Esophagus muscularis mucosa (tissue), 4 donors: ENCODE measurements around the gene FTH1. TPM values are rescaled to one million over a fixed set of nuclear protein-coding genes. Genes with fewer than 3 reads are reported as not detected.

Source experiments
- DNase-seq: peaks from one replicate; pipeline ENCODE4 v3.0.0-alpha.2; 2017; ENCODE audit errors: extremely low spot score
- H3K27ac ChIP-seq, 4 donors: fragments of 200-600 bp; sonication (generic); replicated peaks in 1 of 4; 1 replicate in 3 of 4; 2 replicates in 1 of 4; pipeline ENCODE4 v1.5.1; 2016 to 2019; ENCODE audit warnings: mild to moderate bottlenecking in 1 of 4
- H3K27me3 ChIP-seq, 4 donors: fragments of 200-600 bp; sonication (generic); one replicate each; pipeline versions ENCODE4 v1.5.1 to v1.6.0; 2016 to 2019
- H3K36me3 ChIP-seq, 4 donors: fragments of 200-600 bp; sonication (generic); one replicate each; pipeline ENCODE4 v1.5.1; 2016 to 2019
- H3K4me1 ChIP-seq, 4 donors: fragments of 200-600 bp; sonication (generic); one replicate each; pipeline ENCODE4 v1.5.1; 2016 to 2019
- H3K4me3 ChIP-seq, 4 donors: fragments of 200-600 bp; sonication (generic); 1 replicate in 2 of 4; 2 replicates in 2 of 4; pipeline ENCODE4 v1.5.1; 2016 to 2019; ENCODE audit warnings: mild to moderate bottlenecking in 4 of 4, moderate library complexity in 1 of 4
- H3K9me3 ChIP-seq, 4 donors: fragments of 200-600 bp; sonication (generic); 1 replicate in 3 of 4; 2 replicates in 1 of 4; pipeline ENCODE4 v1.5.1; 2016 to 2019
- EP300 ChIP-seq: sonication (generic); formaldehyde crosslinking; IDR thresholded peaks from one replicate; pipeline ENCODE4 v1.6.1; 2017; ENCODE audit warnings: antibody characterized with exemption
- POLR2A ChIP-seq: fragments of 450-650 bp; IDR thresholded peaks from one replicate; pipeline ENCODE4 v1.6.1; 2017; ENCODE audit warnings: antibody characterized with exemption, moderate library complexity, mild to moderate bottlenecking, low read depth
- POLR2AphosphoS5 ChIP-seq, 2 donors: sonication (generic); formaldehyde crosslinking; IDR thresholded peaks; one replicate each; pipeline ENCODE4 v1.6.1; 2017; ENCODE audit warnings: antibody characterized with exemption in 2 of 2
- WGBS: methylation state at CpG from one replicate; pipeline ENCODE4 v1.1.5; 2018; 5-methylcytosine and 5-hydroxymethylcytosine counted together
- intact Hi-C: fragments of 100-400 bp; cut with DNase I; formaldehyde crosslinking; loops from one replicate; pipeline ENCODE4 v1.15.1; 2023
- total RNA-seq, 4 donors: library from RNA; depleted of rRNA; stranded (reverse); fragments of >200 nt; gene quantifications; one replicate each; pipeline versions ENCODE4 v1.1.0 to v1.2.1, GENCODE V29; 2016
- TF ChIP-seq, protein P1 (sequence below), 3 experiments: fragments of 200-600 bp in 2 of 3; fragments of 450-650 bp in 1 of 3; sonication (generic) in 2 of 3; IDR thresholded peaks; one replicate each; pipeline ENCODE4 v1.5.1; 2017 to 2019; ENCODE audit warnings: antibody characterized with exemption in 3 of 3, mild to moderate bottlenecking in 2 of 3, moderate library complexity in 1 of 3

FTH1 gene
- total RNA-seq, 4 donors from 2014 or later = 1,795 to 3,027 (median 2,719) TPM

DNA sequence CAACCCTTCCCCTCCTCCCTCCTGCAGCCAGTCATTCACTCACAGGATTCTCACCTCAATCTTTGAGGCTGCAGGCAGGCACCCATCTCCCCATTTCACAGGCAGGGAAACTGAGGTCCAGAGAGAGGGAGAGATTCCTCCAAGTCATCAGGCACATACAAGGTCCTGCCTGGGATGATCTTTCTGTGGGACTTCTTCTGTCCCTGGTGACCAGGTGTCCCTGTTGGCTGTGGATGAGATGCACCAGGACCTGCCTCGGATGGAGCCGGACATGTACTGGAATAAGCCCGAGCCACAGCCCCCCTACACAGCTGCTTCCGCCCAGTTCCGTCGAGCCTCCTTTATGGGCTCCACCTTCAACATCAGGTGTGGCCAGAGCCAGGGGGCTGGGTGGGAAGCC lies 7.8 kb downstream of the FTH1 start:
- peak overlapping the region in 1 of 4 donors; percentile 100 for H3K27ac ChIP-seq

DNA sequence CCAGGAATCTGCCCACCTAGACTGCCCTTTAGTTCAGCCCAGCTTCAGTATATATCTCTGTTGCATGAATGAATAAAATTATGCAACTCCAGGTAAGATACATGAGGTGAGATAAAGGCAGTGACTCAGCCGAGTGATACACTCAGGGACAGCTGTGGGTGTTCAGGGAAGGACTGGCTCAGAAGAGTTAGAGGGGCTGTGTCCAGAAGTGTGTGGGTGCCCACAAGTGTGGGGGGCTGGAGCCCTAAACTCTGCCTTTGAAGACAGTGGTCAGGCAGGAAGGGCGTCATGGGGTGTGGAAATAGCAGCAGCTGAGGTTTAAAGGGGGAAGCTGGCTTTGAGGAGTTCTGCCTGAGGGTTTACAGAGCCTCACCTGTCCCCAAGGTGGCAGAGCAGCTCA lies 8.3 kb downstream of the FTH1 start:
- Histone ChIP-seq H3K9me3 (no peaks in the 10 kb centered on the region), H3K4me1 (peaks cover 50 to 69% (median 57%) of the 10 kb centered on the region in 4 donors), H3K27me3 (peaks cover 0 to 17% (median 0%) of the 10 kb centered on the region in 4 donors), H3K4me3 (no peak overlapping the region), H3K36me3 (peaks cover 6 to 54% (median 22%) of the 10 kb centered on the region in 4 donors), H3K27ac (no peak overlapping the region)
- WGBS = 41% methylated on average over 2 of the region's 2 CpGs
- intact Hi-C loops = no loop called here
- no peak for TF ChIP-seq EP300
- no peak for DNase-seq

More for the DNA sequence above, 7.8 kb downstream of the FTH1 start:
- WGBS = 92% methylated on average over 4 of the region's 6 CpGs
- no peak for TF ChIP-seq EP300
- TF ChIP-seq, protein P1, sequence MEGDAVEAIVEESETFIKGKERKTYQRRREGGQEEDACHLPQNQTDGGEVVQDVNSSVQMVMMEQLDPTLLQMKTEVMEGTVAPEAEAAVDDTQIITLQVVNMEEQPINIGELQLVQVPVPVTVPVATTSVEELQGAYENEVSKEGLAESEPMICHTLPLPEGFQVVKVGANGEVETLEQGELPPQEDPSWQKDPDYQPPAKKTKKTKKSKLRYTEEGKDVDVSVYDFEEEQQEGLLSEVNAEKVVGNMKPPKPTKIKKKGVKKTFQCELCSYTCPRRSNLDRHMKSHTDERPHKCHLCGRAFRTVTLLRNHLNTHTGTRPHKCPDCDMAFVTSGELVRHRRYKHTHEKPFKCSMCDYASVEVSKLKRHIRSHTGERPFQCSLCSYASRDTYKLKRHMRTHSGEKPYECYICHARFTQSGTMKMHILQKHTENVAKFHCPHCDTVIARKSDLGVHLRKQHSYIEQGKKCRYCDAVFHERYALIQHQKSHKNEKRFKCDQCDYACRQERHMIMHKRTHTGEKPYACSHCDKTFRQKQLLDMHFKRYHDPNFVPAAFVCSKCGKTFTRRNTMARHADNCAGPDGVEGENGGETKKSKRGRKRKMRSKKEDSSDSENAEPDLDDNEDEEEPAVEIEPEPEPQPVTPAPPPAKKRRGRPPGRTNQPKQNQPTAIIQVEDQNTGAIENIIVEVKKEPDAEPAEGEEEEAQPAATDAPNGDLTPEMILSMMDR (IDR thresholded peaks at IDR 0.05) = no peak
- no peak for TF ChIP-seq POLR2AphosphoS5 (IDR thresholded peaks at IDR 0.05)
- TF ChIP-seq POLR2A = no peak
- intact Hi-C loops = no loop called here
- DNase-seq = no peak
- H3K4me3 ChIP-seq = no peak overlapping the region
- H3K4me1 ChIP-seq = peaks cover 50 to 69% (median 59%) of the 10 kb centered on the region in 4 donors
- H3K27me3 ChIP-seq = peaks cover 0 to 12% (median 0%) of the 10 kb centered on the region in 4 donors
- H3K36me3 ChIP-seq = peaks cover 11 to 60% (median 27%) of the 10 kb centered on the region in 4 donors
- H3K9me3 ChIP-seq = no peaks in the 10 kb centered on the region

DNA sequence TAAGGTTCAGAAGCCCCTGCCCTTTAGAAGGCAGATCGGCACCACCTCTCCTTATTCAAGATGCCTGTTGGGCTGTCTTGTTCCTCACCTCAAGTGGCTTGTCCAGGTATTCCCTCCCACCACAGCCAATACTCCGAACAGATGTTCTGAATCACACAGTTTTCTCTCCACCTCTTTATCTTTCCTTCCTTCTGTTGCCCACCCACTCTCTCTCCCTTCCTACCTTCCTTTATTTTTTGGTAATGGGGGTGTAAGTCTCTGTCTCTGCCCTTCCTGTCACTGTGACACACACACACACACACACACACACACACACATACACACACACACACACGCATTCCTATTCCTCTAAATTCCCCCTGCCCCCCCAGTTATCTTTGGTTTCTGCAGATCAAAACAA lies 8.8 kb downstream of the FTH1 start:
- no peak for TF ChIP-seq EP300
- no peak for TF ChIP-seq POLR2A
- TF ChIP-seq, protein P1 (IDR thresholded peaks at IDR 0.05) = no peak
- no peak for TF ChIP-seq POLR2AphosphoS5 (IDR thresholded peaks at IDR 0.05)
- Histone ChIP-seq H3K9me3 (no peaks in the 10 kb centered on the region), H3K4me1 (peaks cover 45 to 65% (median 52%) of the 10 kb centered on the region in 4 donors), H3K4me3 (no peak overlapping the region), H3K27me3 (peaks cover 0 to 22% (median 0%) of the 10 kb centered on the region in 4 donors), H3K36me3 (peaks cover under 1 to 49% (median 17%) of the 10 kb centered on the region in 4 donors), H3K27ac (no peak overlapping the region)
- DNase-seq = no peak
- intact Hi-C loops = no loop called here
- WGBS = 67% methylated on average over 3 of the region's 3 CpGs

DNA sequence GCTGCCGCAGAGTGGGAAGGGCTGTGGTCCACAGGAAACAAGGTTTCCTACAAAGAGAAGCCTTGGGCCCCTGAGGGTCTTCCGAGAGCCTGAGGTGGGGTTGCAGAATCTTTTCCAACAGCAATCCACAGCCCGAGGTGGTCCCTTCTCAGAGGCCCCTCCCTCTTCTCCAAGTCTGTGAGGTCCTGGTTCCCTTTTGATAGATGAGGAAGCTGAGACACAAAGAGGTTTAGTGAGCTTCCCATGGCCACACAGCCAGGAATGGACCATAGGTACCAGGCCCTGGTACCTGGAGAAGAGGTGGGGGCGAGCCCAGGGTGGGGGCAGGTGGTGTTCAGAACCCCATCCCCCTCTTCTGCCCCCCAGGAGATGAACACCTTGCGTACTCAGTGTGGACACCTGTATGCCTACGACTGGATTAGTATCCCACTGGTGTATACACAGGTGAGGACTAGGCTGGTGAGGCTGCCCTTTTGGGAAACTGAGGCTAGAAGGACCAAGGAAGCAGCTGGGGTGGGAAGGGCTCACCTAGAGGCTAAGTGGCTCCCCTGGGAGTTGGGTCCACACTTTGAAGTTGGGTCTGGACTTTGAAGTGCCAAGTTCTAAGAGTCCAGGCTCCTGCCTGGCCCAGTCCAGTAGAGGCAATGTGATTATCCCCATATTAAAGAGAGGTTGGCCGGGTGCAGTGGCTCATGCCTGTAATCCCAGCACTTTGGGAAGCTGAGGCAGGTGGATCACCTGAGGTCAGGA lies 10.2 kb downstream of the FTH1 start:
- Histone ChIP-seq H3K27ac (no peak overlapping the region), H3K9me3 (no peaks in the 10 kb centered on the region), H3K27me3 (peaks cover 0 to 27% (median 0%) of the 10 kb centered on the region in 4 donors), H3K4me1 (peaks cover 31 to 51% (median 38%) of the 10 kb centered on the region in 4 donors), H3K4me3 (no peak overlapping the region), H3K36me3 (peaks cover 0 to 35% (median 5%) of the 10 kb centered on the region in 4 donors)
- intact Hi-C loops = no loop called here
- WGBS = 91% methylated on average over 7 of the region's 7 CpGs
- no peak for DNase-seq
- TF ChIP-seq, protein P1 (IDR thresholded peaks at IDR 0.05) = no peak
- TF ChIP-seq POLR2AphosphoS5 (IDR thresholded peaks at IDR 0.05) (no peak), POLR2A (no peak), EP300 (no peak)

DNA sequence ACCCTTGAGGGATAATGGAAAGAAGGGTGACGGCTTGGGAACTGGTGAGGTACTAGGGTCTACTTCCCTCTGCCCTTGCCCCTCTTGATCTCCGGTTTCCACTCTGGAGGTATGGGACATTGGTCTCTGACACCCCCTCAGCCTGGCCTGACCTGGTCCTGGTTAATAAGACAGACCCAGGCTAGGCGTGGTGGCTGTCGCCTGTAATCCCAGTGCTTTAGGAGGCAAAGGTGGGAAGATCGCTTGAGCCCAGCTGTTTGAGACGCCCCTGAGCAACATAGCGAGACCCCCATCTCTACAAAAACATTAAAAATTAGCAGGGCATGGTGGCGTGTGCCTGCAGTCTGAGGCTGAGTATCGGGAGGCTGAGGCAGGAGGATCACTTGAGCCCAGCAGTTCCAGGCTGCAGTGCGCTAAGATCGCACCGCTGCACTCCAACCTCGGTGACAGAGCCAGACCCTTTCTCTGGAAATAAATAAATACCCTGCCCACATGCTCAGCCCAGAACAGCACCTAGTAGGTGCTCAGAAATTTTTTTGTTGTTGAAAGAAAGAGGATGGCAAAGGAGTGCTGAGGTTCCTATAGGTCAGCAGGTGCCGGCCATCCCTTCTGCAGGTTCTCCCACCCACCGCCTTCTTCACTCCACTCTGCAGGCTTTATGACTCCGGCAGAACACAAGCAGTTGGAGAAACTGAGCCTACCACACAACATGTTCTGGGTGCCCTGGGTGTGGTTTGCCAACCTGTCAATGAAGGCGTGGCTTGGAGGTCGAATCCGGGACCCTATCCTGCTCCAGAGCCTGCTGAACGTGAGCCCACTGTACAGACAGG lies 11.0 kb downstream of the FTH1 start:
- no peak for DNase-seq
- Histone ChIP-seq H3K9me3 (no peaks in the 10 kb centered on the region), H3K27ac (peak overlapping the region; percentile 69 to 81 (median 76)), H3K4me1 (peaks cover 25 to 43% (median 30%) of the 10 kb centered on the region in 4 donors), H3K36me3 (peaks cover 0 to 29% (median 5%) of the 10 kb centered on the region in 4 donors), H3K4me3 (peak overlapping the region; percentile 49 to 64 (median 52)), H3K27me3 (peaks cover 0 to 35% (median 0%) of the 10 kb centered on the region in 4 donors)
- intact Hi-C loops = no loop called here
- TF ChIP-seq, protein P1 (IDR thresholded peaks at IDR 0.05) = no peak
- TF ChIP-seq POLR2A (no peak), EP300 (no peak), POLR2AphosphoS5 (IDR thresholded peaks at IDR 0.05) (no peak)
- WGBS = 97% methylated on average over 15 of the region's 20 CpGs
